Measurements from ENCODE around the gene SLC26A4.

The SLC26A4 gene

GRCh38 chr7:107643407-107643806 is 17.2 kb upstream of the SLC26A4 start:
- H4K12ac ChIP-seq (ENCODE audit: low read depth, low read length) = no peak overlapping the region
- H2BK12ac ChIP-seq (ENCODE audit: low read length) = no peak overlapping the region
- no peaks in the 10 kb centered on the region for H3K27me3 ChIP-seq (ENCODE audit: insufficient read depth, low read length)
- no peak overlapping the region for H2BK5ac ChIP-seq (ENCODE audit: low read depth, low read length, poor library complexity)
- no peak overlapping the region for H2BK120ac ChIP-seq (ENCODE audit: insufficient read depth, low read length, poor library complexity)
- H2AFZ ChIP-seq (ENCODE audit: insufficient read depth, low read length, poor library complexity) = no peak overlapping the region
- no peak overlapping the region for H3K4ac ChIP-seq (ENCODE audit: low read depth, low read length)
- no peaks in the 10 kb centered on the region for H3K4me1 ChIP-seq (ENCODE audit: control insufficient read depth in 1 of 2, insufficient read depth in 2 of 2, low read length in 2 of 2)
- no peak overlapping the region for H3K23ac ChIP-seq (ENCODE audit: low read length)
- no peaks in the 10 kb centered on the region for H3K79me1 ChIP-seq (ENCODE audit: low read length)
- H3K9ac ChIP-seq (ENCODE audit: low read length) = no peak overlapping the region
- no peak for DNase-seq
- no peaks in the 10 kb centered on the region for H3K9me3 ChIP-seq (ENCODE audit: insufficient read depth, low read depth, low read length)
- no CpG with 5 or more reads among the region's 1 CpG for WGBS (ENCODE audit: extremely low coverage, insufficient coverage, insufficient read length)
- H3K4me2 ChIP-seq (ENCODE audit: low read length) = no peak overlapping the region
- H3K79me2 ChIP-seq (ENCODE audit: control insufficient read depth, insufficient read depth, low read length, poor library complexity) = no peaks in the 10 kb centered on the region
- H3K27ac ChIP-seq (ENCODE audit: low read depth, low read length) = no peak overlapping the region
- H3K4me3 ChIP-seq (ENCODE audit: low read depth, low read length) = no peak overlapping the region
- no peak overlapping the region for H4K91ac ChIP-seq (ENCODE audit: low read depth, low read length)
- H3K18ac ChIP-seq (ENCODE audit: low read length) = no peak overlapping the region
- no peak overlapping the region for H4K8ac ChIP-seq (ENCODE audit: low read depth, low read length)
- no peak overlapping the region for H2AK5ac ChIP-seq (ENCODE audit: low read length)
- H3K14ac ChIP-seq (ENCODE audit: low read length) = no peak overlapping the region
- H3K36me3 ChIP-seq (ENCODE audit: control insufficient read depth in 1 of 2, insufficient read depth in 2 of 2, low read length in 2 of 2) = no peaks in the 10 kb centered on the region

GRCh38 chr7:107643938-107644308 is 16.7 kb upstream of the SLC26A4 start:
- Histone ChIP-seq H3K14ac (ENCODE audit: low read length) (no peak overlapping the region), H3K4ac (ENCODE audit: low read depth, low read length) (no peak overlapping the region), H4K12ac (ENCODE audit: low read depth, low read length) (no peak overlapping the region), H3K18ac (ENCODE audit: low read length) (no peak overlapping the region), H2AK5ac (ENCODE audit: low read length) (no peak overlapping the region), H3K4me1 (ENCODE audit: control insufficient read depth in 1 of 2, insufficient read depth in 2 of 2, low read length in 2 of 2) (no peaks in the 10 kb centered on the region), H3K79me1 (ENCODE audit: low read length) (no peaks in the 10 kb centered on the region), H2AFZ (ENCODE audit: insufficient read depth, low read length, poor library complexity) (no peak overlapping the region), H3K9me3 (ENCODE audit: insufficient read depth, low read depth, low read length) (no peaks in the 10 kb centered on the region), H2BK120ac (ENCODE audit: insufficient read depth, low read length, poor library complexity) (no peak overlapping the region), H3K4me3 (ENCODE audit: low read depth, low read length) (no peak overlapping the region), H3K9ac (ENCODE audit: low read length) (no peak overlapping the region), H2BK12ac (ENCODE audit: low read length) (no peak overlapping the region), H2BK5ac (ENCODE audit: low read depth, low read length, poor library complexity) (no peak overlapping the region), H4K8ac (ENCODE audit: low read depth, low read length) (no peak overlapping the region), H3K79me2 (ENCODE audit: control insufficient read depth, insufficient read depth, low read length, poor library complexity) (no peaks in the 10 kb centered on the region), H3K36me3 (ENCODE audit: control insufficient read depth in 1 of 2, insufficient read depth in 2 of 2, low read length in 2 of 2) (no peaks in the 10 kb centered on the region), H3K23ac (ENCODE audit: low read length) (no peak overlapping the region), H3K27ac (ENCODE audit: low read depth, low read length) (no peak overlapping the region), H3K4me2 (ENCODE audit: low read length) (no peak overlapping the region), H4K91ac (ENCODE audit: low read depth, low read length) (no peak overlapping the region), H3K27me3 (ENCODE audit: insufficient read depth, low read length) (no peaks in the 10 kb centered on the region)
- DNase-seq = no peak
- WGBS (ENCODE audit: extremely low coverage, insufficient coverage, insufficient read length) = no CpG with 5 or more reads among the region's 1 CpG

DNA sequence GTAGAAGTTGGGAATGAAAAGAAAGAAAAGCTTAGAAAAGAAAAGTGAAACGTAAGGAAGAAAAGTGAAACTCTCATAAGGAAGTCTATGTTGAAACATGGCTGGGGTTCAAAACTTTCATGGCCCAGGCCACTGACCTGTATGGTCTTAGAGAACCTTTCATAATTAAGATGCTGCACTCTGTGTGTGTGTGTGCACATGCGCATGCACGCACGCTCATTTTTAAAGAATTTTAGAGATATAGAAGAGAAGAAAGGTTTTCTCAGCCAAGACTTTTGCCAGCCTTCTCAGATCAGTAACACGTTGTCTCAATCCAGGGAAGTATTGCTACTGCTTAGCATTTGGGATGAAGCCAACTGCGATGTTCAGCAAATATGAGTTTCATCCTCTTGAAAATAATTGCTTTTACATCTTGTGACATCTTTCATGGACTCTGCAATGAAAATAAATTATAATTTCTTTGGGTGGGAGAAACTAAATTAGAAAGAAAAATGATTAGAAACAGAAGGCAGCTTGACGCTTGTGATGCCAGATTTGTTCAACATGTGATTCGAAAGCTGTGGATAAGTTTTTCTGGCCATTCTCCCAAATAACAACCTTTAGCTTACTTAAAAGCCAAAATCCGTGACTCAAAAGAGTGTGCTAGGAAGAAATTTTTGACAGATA is 16.2 kb upstream of the SLC26A4 start:
- Histone ChIP-seq H3K4ac (ENCODE audit: low read depth, low read length) (no peak overlapping the region), H3K18ac (ENCODE audit: low read length) (no peak overlapping the region), H3K79me1 (ENCODE audit: low read length) (no peaks in the 10 kb centered on the region), H4K12ac (ENCODE audit: low read depth, low read length) (no peak overlapping the region), H3K23ac (ENCODE audit: low read length) (no peak overlapping the region), H4K91ac (ENCODE audit: low read depth, low read length) (no peak overlapping the region), H3K27ac (ENCODE audit: low read depth, low read length) (no peak overlapping the region), H2AFZ (ENCODE audit: insufficient read depth, low read length, poor library complexity) (no peak overlapping the region), H3K9me3 (ENCODE audit: insufficient read depth, low read depth, low read length) (no peaks in the 10 kb centered on the region), H2BK5ac (ENCODE audit: low read depth, low read length, poor library complexity) (no peak overlapping the region), H2AK5ac (ENCODE audit: low read length) (no peak overlapping the region), H3K4me1 (ENCODE audit: control insufficient read depth in 1 of 2, insufficient read depth in 2 of 2, low read length in 2 of 2) (no peaks in the 10 kb centered on the region), H2BK12ac (ENCODE audit: low read length) (no peak overlapping the region), H3K4me3 (ENCODE audit: low read depth, low read length) (no peak overlapping the region), H3K79me2 (ENCODE audit: control insufficient read depth, insufficient read depth, low read length, poor library complexity) (no peaks in the 10 kb centered on the region), H3K36me3 (ENCODE audit: control insufficient read depth in 1 of 2, insufficient read depth in 2 of 2, low read length in 2 of 2) (no peaks in the 10 kb centered on the region), H3K27me3 (ENCODE audit: insufficient read depth, low read length) (no peaks in the 10 kb centered on the region), H3K4me2 (ENCODE audit: low read length) (no peak overlapping the region), H3K9ac (ENCODE audit: low read length) (no peak overlapping the region), H4K8ac (ENCODE audit: low read depth, low read length) (no peak overlapping the region), H3K14ac (ENCODE audit: low read length) (no peak overlapping the region), H2BK120ac (ENCODE audit: insufficient read depth, low read length, poor library complexity) (no peak overlapping the region)
- 100% methylated on average over 1 of the region's 9 CpGs for WGBS (ENCODE audit: extremely low coverage, insufficient coverage, insufficient read length)
- DNase-seq = no peak

- H3K9me3 ChIP-seq (ENCODE audit: insufficient read depth, low read depth, low read length) = peaks cover 5% of the 10 kb centered on the region
- H3K4ac ChIP-seq (ENCODE audit: low read depth, low read length) = no peak overlapping the region
- H3K27me3 ChIP-seq (ENCODE audit: insufficient read depth, low read length) = no peaks in the 10 kb centered on the region
- no peak overlapping the region for H3K27ac ChIP-seq (ENCODE audit: low read depth, low read length)
- H3K36me3 ChIP-seq (ENCODE audit: control insufficient read depth in 1 of 2, insufficient read depth in 2 of 2, low read length in 2 of 2) = no peaks in the 10 kb centered on the region
- H4K91ac ChIP-seq (ENCODE audit: low read depth, low read length) = no peak overlapping the region
- H3K79me2 ChIP-seq (ENCODE audit: control insufficient read depth, insufficient read depth, low read length, poor library complexity) = no peaks in the 10 kb centered on the region
- H4K8ac ChIP-seq (ENCODE audit: low read depth, low read length) = no peak overlapping the region
- H3K79me1 ChIP-seq (ENCODE audit: low read length) = no peaks in the 10 kb centered on the region
- no peak overlapping the region for H3K14ac ChIP-seq (ENCODE audit: low read length)
- DNase-seq = no peak
- H3K23ac ChIP-seq (ENCODE audit: low read length) = no peak overlapping the region
- no peak overlapping the region for H3K4me3 ChIP-seq (ENCODE audit: low read depth, low read length)
- H3K4me2 ChIP-seq (ENCODE audit: low read length) = no peak overlapping the region
- H2BK5ac ChIP-seq (ENCODE audit: low read depth, low read length, poor library complexity) = no peak overlapping the region
- H2AFZ ChIP-seq (ENCODE audit: insufficient read depth, low read length, poor library complexity) = no peak overlapping the region
- H2AK5ac ChIP-seq (ENCODE audit: low read length) = no peak overlapping the region
- H2BK120ac ChIP-seq (ENCODE audit: insufficient read depth, low read length, poor library complexity) = no peak overlapping the region
- no peak overlapping the region for H3K18ac ChIP-seq (ENCODE audit: low read length)
- no peaks in the 10 kb centered on the region for H3K4me1 ChIP-seq (ENCODE audit: control insufficient read depth in 1 of 2, insufficient read depth in 2 of 2, low read length in 2 of 2)
- no peak overlapping the region for H2BK12ac ChIP-seq (ENCODE audit: low read length)
- no CpG with 5 or more reads among the region's 5 CpGs for WGBS (ENCODE audit: extremely low coverage, insufficient coverage, insufficient read length)
- no peak overlapping the region for H3K9ac ChIP-seq (ENCODE audit: low read length)
- H4K12ac ChIP-seq (ENCODE audit: low read depth, low read length) = no peak overlapping the region
Measured at GRCh38 chr7:107652642-107653041, 8.0 kb upstream of the SLC26A4 start.
